Heart left ventricle (tissue), 16 donors: ENCODE data around the gene PCSK5. TPM values are rescaled to one million over a fixed set of nuclear protein-coding genes. Genes with fewer than 3 reads are reported as not detected.
"Not testable (repeated sequence)": the region's sequence is repeated elsewhere in the genome, so short reads cannot be mapped to it uniquely, and the experiment has no call there.

Source experiments
- ATAC-seq, 4 donors: fragments of 200-7000 bp; cut with Tn5 transposase; one replicate each; pipeline ENCODE4 v1.9.1; 2020 to 2022; ENCODE audit warnings: moderate library complexity in 4 of 4, mild to moderate bottlenecking in 3 of 4, moderate number of reproducible peaks in 1 of 4
- DNase-seq, 5 donors: peaks; one replicate each; pipeline ENCODE4 v3.0.0-alpha.2; 2020
- H3K27ac ChIP-seq, 12 donors: fragments of 200-600 bp; sonication (generic) in 4 of 12; one replicate each; pipeline versions ENCODE4 v1.5.0 to v1.8.0; 2016 to 2022; ENCODE audit warnings: mild to moderate bottlenecking in 2 of 12
- H3K27me3 ChIP-seq, 9 donors: fragments of 200-600 bp; sonication (generic) in 2 of 9; one replicate each; pipeline versions ENCODE4 v1.5.1 to v1.8.0; 2016 to 2022; ENCODE audit warnings: mild to moderate bottlenecking in 3 of 9
- H3K36me3 ChIP-seq, 9 donors: fragments of 200-600 bp; sonication (generic) in 2 of 9; one replicate each; pipeline versions ENCODE4 v1.5.0 to v1.8.0; 2018 to 2022; ENCODE audit warnings: mild to moderate bottlenecking in 2 of 9
- H3K4me1 ChIP-seq, 12 donors: fragments of 200-600 bp; sonication (generic) in 4 of 12; one replicate each; pipeline versions ENCODE4 v1.5.0 to v1.8.0; 2016 to 2022; ENCODE audit warnings: mild to moderate bottlenecking in 3 of 12
- H3K4me3 ChIP-seq, 12 donors: fragments of 200-600 bp; sonication (generic) in 4 of 12; one replicate each; pipeline versions ENCODE4 v1.5.0 to v1.8.0; 2017 to 2022; ENCODE audit warnings: mild to moderate bottlenecking in 9 of 12, moderate library complexity in 4 of 12
- H3K9me3 ChIP-seq, 12 donors: fragments of 200-600 bp; sonication (generic) in 4 of 12; one replicate each; pipeline versions ENCODE4 v1.5.0 to v1.8.0; 2016 to 2022; ENCODE audit warnings: mild to moderate bottlenecking in 1 of 12
- POLR2A ChIP-seq, 2 donors: fragments of 450-650 bp; IDR thresholded peaks; one replicate each; pipeline ENCODE4 v1.6.1; 2017; ENCODE audit warnings: antibody characterized with exemption in 2 of 2, mild to moderate bottlenecking in 2 of 2, moderate library complexity in 2 of 2
- WGBS, 4 donors: extraction: QIAGEN DNeasy Blood & Tissue Kit in 2 of 4; methylation state at CpG; one replicate each; pipeline versions ENCODE4 v1.1.5 to v1.1.7; 2013 to 2018; 5-methylcytosine and 5-hydroxymethylcytosine counted together
- intact Hi-C, 10 donors: fragments of 100-400 bp; cut with DNase I; formaldehyde crosslinking; loops; one replicate each; pipeline versions ENCODE4 v1.11.1 to v1.14.2; 2022
- polyA plus RNA-seq, 2 donors: library from polyadenylated mRNA; stranded (reverse); fragments of 200-250 nt; gene quantifications; one replicate each; pipeline ENCODE4 v1.2.3, GENCODE V29; 2013
- total RNA-seq, 9 donors: library from RNA; depleted of rRNA in 2 of 9; stranded (reverse); fragments of >200 nt in 2 of 9; fragmentation: NEBNext Ultra II Directional in 3 of 9; extraction: Animal tissue kit (Norgen Biotek cat#: 25700) in 3 of 9; gene quantifications; one replicate each; pipeline versions ENCODE4 v1.1.0 to v1.2.4, GENCODE V29; 2016 to 2023
- TF ChIP-seq, protein P1 (sequence below), 12 donors: fragments of 200-600 bp; sonication (generic) in 4 of 12; IDR thresholded peaks; one replicate each; pipeline versions ENCODE4 v1.5.0 to v1.8.0; 2018 to 2022; ENCODE audit warnings: antibody characterized with exemption in 12 of 12, mild to moderate bottlenecking in 5 of 12
- donor health status: ischemic (EF 13 %, LVEDD 7.1; RV severe dilation, severe dysfunction).
- donor health status: healthy with polysubstance abuse.
- donor health status: DM: no; HTN: yes; CAD: no.
- donor health status: DM: no; HTN: no; CAD: no.
- donor health status: ischemic (EF 25% LVEDD 6.9; RV normal size, moderate dysfunction).
- donor health status: ischemic (EF 25% LVEDD 5.7; RV mildly dilated, moderate dysfunction).
- donor health status: healthy.
- donor health status: DM: yes; HTN: yes; CAD: no.
- donor health status: ischemic (EF 35%, LVEDD 5.7; RV mildly dilated, moderate dysfunction).
- donor health status: nonischemic (EF 11% LVEDD 7.7; RV severe dilation, severe dysfunction).
- donor health status: DM: yes; HTN: yes; CAD: no.
- donor health status: PGD.
- donor health status: ischemic (EF 29% LVEDD 5.4; RV normal size, mild dysfunction).
- donor health status: nonischemic (EF 23%, LVEDD 6.1; RV moderate dilation, normal function).

The PCSK5 gene
- total and polyA plus RNA-seq, 11 donors, result 1.3 to 13.6 (median 5.9) TPM

DNA sequence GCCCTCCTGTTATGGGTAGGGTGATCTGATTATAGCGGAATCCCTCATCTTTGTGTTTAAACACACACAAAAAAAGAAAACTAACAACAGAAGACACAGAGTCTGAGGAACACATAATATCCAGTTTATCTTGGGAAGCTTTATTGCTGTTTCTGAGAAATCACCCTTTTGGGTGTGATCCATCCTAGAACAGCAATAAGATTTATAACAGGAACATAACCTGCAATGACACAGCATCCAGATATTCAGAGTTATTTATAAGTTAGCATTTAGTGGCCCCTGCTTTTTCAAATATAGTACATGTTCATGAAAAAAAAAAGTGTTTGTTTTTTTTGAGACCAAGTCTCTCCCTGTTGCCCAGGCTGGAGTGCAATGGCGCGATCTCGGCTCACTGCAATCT lies 423.8 kb downstream of the PCSK5 start:
- H3K4me1 ChIP-seq, result no peaks in the 10 kb centered on the region
- ATAC-seq, result no peak
- no peaks in the 10 kb centered on the region for H3K36me3 ChIP-seq
- no peak for DNase-seq
- 95 to 99% (median 96%) methylated on average over 4 of the region's 4 CpGs for WGBS, 4 donors
- H3K27ac ChIP-seq, result no peak overlapping the region
- H3K9me3 ChIP-seq, result no peaks in the 10 kb centered on the region
- TF ChIP-seq POLR2A (IDR thresholded peaks at IDR 0.05), result no peak
- TF ChIP-seq, protein P1, sequence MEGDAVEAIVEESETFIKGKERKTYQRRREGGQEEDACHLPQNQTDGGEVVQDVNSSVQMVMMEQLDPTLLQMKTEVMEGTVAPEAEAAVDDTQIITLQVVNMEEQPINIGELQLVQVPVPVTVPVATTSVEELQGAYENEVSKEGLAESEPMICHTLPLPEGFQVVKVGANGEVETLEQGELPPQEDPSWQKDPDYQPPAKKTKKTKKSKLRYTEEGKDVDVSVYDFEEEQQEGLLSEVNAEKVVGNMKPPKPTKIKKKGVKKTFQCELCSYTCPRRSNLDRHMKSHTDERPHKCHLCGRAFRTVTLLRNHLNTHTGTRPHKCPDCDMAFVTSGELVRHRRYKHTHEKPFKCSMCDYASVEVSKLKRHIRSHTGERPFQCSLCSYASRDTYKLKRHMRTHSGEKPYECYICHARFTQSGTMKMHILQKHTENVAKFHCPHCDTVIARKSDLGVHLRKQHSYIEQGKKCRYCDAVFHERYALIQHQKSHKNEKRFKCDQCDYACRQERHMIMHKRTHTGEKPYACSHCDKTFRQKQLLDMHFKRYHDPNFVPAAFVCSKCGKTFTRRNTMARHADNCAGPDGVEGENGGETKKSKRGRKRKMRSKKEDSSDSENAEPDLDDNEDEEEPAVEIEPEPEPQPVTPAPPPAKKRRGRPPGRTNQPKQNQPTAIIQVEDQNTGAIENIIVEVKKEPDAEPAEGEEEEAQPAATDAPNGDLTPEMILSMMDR (IDR thresholded peaks at IDR 0.05), result no peak
- intact Hi-C loops, result no loop called here
- no peak overlapping the region for H3K4me3 ChIP-seq
- H3K27me3 ChIP-seq, result peaks cover 0 to 1% (median 0%) of the 10 kb centered on the region in 9 donors

DNA sequence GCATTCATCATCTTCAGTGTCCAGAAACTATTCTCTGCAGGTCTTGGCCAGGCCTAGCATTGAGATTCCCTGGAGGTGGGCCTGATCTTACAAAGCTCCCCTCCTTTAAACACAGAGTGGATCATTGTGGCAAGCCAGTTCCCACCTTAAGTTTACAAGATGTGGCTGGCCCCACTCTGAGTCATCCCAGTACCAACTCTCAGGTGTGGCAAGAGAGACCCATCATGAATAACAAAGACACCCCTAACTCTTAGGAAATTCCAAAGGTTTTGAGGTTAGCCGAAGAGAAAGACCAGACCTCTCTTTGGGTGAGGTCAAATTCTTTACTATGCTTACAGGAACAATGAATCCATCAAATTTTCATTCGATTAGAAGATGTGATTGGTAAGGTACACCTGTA lies 425.6 kb downstream of the PCSK5 start:
- Histone ChIP-seq H3K4me1 (no peaks in the 10 kb centered on the region), H3K36me3 (no peaks in the 10 kb centered on the region), H3K4me3 (no peak overlapping the region), H3K27me3 (no peaks in the 10 kb centered on the region), H3K9me3 (no peaks in the 10 kb centered on the region), H3K27ac (no peak overlapping the region)
- TF ChIP-seq, protein P1 (IDR thresholded peaks at IDR 0.05), result no peak
- TF ChIP-seq POLR2A (IDR thresholded peaks at IDR 0.05), result no peak
- intact Hi-C loops, result no loop called here
- ATAC-seq (no peak), DNase-seq (no peak)
- 87 to 92% (median 90%) methylated on average over 2 of the region's 2 CpGs for WGBS, 4 donors

DNA sequence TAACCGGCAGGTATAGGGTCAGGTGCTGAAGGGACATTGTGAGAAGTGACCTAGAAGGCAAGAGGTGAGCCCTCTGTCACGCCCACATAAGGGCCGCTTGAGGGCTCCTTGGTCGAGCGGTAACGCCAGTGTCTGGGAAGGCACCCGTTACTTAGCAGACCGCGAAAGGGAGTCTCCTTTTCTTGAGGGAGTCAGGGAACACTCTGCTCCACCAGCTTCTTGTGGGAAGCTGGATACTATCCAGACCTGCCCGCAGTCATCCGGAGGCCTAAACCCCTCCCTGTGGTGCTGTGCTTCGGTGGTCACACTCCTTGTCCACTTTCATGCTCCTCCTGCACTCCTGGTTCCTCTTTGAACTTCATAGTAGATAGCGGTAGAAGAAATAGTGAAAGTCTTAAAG lies 429.0 kb downstream of the PCSK5 start:
- H3K27ac ChIP-seq, DNase-seq, H3K4me1 ChIP-seq, intact Hi-C loops, H3K4me3 ChIP-seq, H3K27me3 ChIP-seq, ATAC-seq, H3K36me3 ChIP-seq, H3K9me3 ChIP-seq: not testable (repeated sequence)
- 88 to 91% (median 90%) methylated on average over 13 of the region's 13 CpGs for WGBS, 4 donors

DNA sequence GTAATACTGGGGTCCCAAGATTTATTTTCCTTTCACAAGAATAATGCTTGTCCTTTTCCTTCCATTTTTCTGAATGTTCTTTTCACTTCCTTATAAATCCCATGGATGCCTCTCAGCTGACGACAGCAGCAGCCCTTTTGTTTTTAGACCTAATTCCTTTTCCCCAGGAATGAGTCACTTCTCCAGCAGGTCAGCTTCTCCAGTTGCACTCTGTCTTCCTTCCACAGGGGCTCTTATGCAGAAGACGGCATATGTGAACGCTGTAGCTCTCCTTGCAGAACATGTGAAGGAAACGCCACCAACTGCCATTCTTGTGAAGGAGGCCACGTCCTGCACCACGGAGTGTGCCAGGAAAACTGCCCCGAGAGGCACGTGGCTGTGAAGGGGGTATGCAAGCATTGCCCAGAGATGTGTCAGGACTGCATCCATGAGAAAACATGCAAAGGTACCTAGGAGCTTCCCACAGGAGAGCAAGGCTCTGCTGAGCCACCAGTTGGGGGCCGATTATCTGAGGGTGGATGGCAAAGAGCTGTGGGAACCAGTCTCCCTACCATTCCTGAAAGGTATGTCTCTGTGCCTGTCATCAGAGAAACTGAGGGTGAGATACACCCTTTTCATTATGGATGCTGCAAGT lies 430.8 kb downstream of the PCSK5 start:
- H3K27ac ChIP-seq, result no peak overlapping the region
- TF ChIP-seq POLR2A (IDR thresholded peaks at IDR 0.05), result no peak
- TF ChIP-seq, protein P1 (IDR thresholded peaks at IDR 0.05), result no peak
- DNase-seq, result no peak
- H3K4me3 ChIP-seq, result no peak overlapping the region
- H3K4me1 ChIP-seq, result no peaks in the 10 kb centered on the region
- H3K27me3 ChIP-seq, result no peaks in the 10 kb centered on the region
- no peaks in the 10 kb centered on the region for H3K9me3 ChIP-seq
- no peaks in the 10 kb centered on the region for H3K36me3 ChIP-seq
- 59 to 63% (median 61%) methylated on average over 9 of the region's 9 CpGs for WGBS, 4 donors
- no peak for ATAC-seq
- intact Hi-C loops, result no loop called here

DNA sequence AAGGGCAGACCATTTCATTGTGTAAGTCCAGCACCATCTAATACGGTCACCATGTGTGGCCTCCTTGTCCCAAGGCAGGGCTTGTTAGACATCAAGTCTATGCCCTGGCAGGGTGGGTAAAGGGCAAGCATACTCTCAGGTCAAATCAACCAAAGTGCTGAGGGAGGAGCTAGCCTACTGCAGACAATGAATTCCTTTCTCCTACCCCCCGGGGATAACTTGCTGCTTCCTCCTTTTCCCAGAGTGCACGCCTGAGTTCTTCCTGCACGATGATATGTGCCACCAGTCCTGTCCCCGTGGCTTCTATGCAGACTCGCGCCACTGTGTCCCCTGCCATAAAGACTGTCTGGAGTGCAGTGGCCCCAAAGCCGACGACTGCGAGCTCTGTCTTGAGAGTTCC lies 432.3 kb downstream of the PCSK5 start:
- no peak for ATAC-seq
- intact Hi-C loops, result no loop called here
- Histone ChIP-seq H3K27ac (no peak overlapping the region), H3K4me1 (no peaks in the 10 kb centered on the region), H3K4me3 (no peak overlapping the region), H3K27me3 (no peaks in the 10 kb centered on the region), H3K9me3 (no peaks in the 10 kb centered on the region), H3K36me3 (no peaks in the 10 kb centered on the region)
- TF ChIP-seq, protein P1 (IDR thresholded peaks at IDR 0.05), result no peak
- no peak for TF ChIP-seq POLR2A (IDR thresholded peaks at IDR 0.05)
- DNase-seq, result no peak
- WGBS, 4 donors, result 57 to 75% (median 66%) methylated on average over 10 of the region's 10 CpGs
